Liver (tissue), 9 donors: ENCODE data around the gene FLOT1. TPM values are rescaled to one million over a fixed set of nuclear protein-coding genes. Genes with fewer than 3 reads are reported as not detected.

Experiments
- DNase-seq: peaks from one replicate; pipeline ENCODE4 v3.0.0-alpha.2; 2017; ENCODE audit warnings: low spot score
- H3K27ac ChIP-seq, 2 donors: one replicate each; pipeline ENCODE4 v1.7.0; 2013; ENCODE audit warnings: inconsistent platforms in 2 of 2, low read length in 2 of 2, control low read depth in 1 of 2, low read depth in 1 of 2, mild to moderate bottlenecking in 1 of 2
- H3K27me3 ChIP-seq, 4 donors: one replicate each; pipeline versions ENCODE4 v1.6.1 to v1.7.0; 2013; ENCODE audit warnings: low read length in 3 of 4, inconsistent platforms in 1 of 4, mild to moderate bottlenecking in 1 of 4, moderate library complexity in 1 of 4; ENCODE audit not compliant: control insufficient read depth in 4 of 4, insufficient read depth in 4 of 4
- H3K36me3 ChIP-seq, 4 donors: one replicate each; pipeline versions ENCODE4 v1.6.1 to v1.7.0; 2013; ENCODE audit warnings: low read length in 3 of 4, mild to moderate bottlenecking in 3 of 4, low read depth in 1 of 4, moderate library complexity in 1 of 4; ENCODE audit not compliant: control insufficient read depth in 4 of 4, insufficient read depth in 3 of 4
- H3K4me1 ChIP-seq, 4 donors: one replicate each; pipeline versions ENCODE4 v1.6.1 to v1.7.0; 2013; ENCODE audit warnings: low read length in 3 of 4, mild to moderate bottlenecking in 3 of 4, moderate library complexity in 1 of 4; ENCODE audit not compliant: control insufficient read depth in 4 of 4, insufficient read depth in 4 of 4
- H3K4me3 ChIP-seq, 3 donors: one replicate each; pipeline versions ENCODE4 v1.6.1 to v1.7.0; 2013; ENCODE audit warnings: low read length in 3 of 3, control low read depth in 1 of 3, low read depth in 1 of 3, mild to moderate bottlenecking in 1 of 3
- H3K9ac ChIP-seq, 2 donors: one replicate each; pipeline ENCODE4 v1.7.0; 2013; ENCODE audit warnings: low read length in 2 of 2, mild to moderate bottlenecking in 2 of 2, moderate library complexity in 2 of 2, control low read depth in 1 of 2, low read depth in 1 of 2
- H3K9me3 ChIP-seq, 4 donors: one replicate each; pipeline versions ENCODE4 v1.6.1 to v1.7.0; 2013; ENCODE audit warnings: low read length in 3 of 4; ENCODE audit not compliant: control insufficient read depth in 4 of 4
- CTCF ChIP-seq: fragments of 150-350 bp; IDR thresholded peaks from 2 replicates; pipeline ENCODE4 v1.5.1; 2017; ENCODE audit warnings: improper control_type of control experiment, low read depth, low read length; ENCODE audit not compliant: missing input control
- FOXA1 ChIP-seq: IDR thresholded peaks from 2 replicates; pipeline ENCODE4 v1.6.1; 2016; ENCODE audit warnings: antibody characterized with exemption
- GABPA ChIP-seq, 2 donors: IDR thresholded peaks in 1 of 2; conservative IDR thresholded peaks in 1 of 2; 2 replicates each; pipeline ENCODE4 v1.6.1; 2016; ENCODE audit warnings: antibody characterized with exemption in 2 of 2, mild to moderate bottlenecking in 1 of 2, moderate library complexity in 1 of 2
- MAX ChIP-seq: IDR thresholded peaks from 2 replicates; pipeline ENCODE4 v1.6.1; 2016; ENCODE audit warnings: antibody characterized with exemption
- NR2F2 ChIP-seq: IDR thresholded peaks from 2 replicates; pipeline ENCODE4 v1.6.1; 2016; ENCODE audit warnings: antibody characterized with exemption
- RAD21 ChIP-seq, 2 donors: IDR thresholded peaks; 2 replicates each; pipeline ENCODE4 v1.6.1; 2016; ENCODE audit warnings: antibody characterized with exemption in 2 of 2, mild to moderate bottlenecking in 2 of 2
- RXRA ChIP-seq, 2 donors: IDR thresholded peaks; 2 replicates each; pipeline ENCODE4 v1.6.1; 2017 to 2018; ENCODE audit warnings: antibody characterized with exemption in 2 of 2, mild to moderate bottlenecking in 1 of 2
- YY1 ChIP-seq: IDR thresholded peaks from 2 replicates; pipeline ENCODE4 v1.6.1; 2016; ENCODE audit warnings: antibody characterized with exemption, mild to moderate bottlenecking
- WGBS: extraction: QIAGEN DNeasy Blood & Tissue Kit; methylation state at CpG from one replicate; pipeline ENCODE4 v1.1.7; 2013; 5-methylcytosine and 5-hydroxymethylcytosine counted together
- polyA plus RNA-seq, 2 donors: library from polyadenylated mRNA; stranded (reverse) in 1 of 2; unstranded in 1 of 2; fragments of 200-250 nt in 1 of 2; fragments of >200 nt in 1 of 2; fragmentation: Nextera tagmentation in 1 of 2; extraction: Ambion mirVana in 1 of 2; gene quantifications; one replicate each; pipeline versions ENCODE4 v1.2.1 to v1.2.3, GENCODE V29; 2013 to 2015
- total RNA-seq, 2 donors: library from RNA; depleted of rRNA; stranded (reverse); fragments of >200 nt; gene quantifications; one replicate each; pipeline ENCODE4 v1.2.3, GENCODE V29; 2014
- donor health status: healthy.
- donor health status: healthy.
- donor health status: healthy.
- donor health status: healthy.
- donor health status: healthy.

The FLOT1 gene
- total and polyA plus RNA-seq, 4 donors: 38.6 to 99.8 (median 59.5) TPM

GRCh38 chr6:30735668-30736314 is 6.7 kb downstream of the FLOT1 start (continued):
- TF ChIP-seq CTCF: no peak

GRCh38 chr6:30732237-30732943 is 10.1 kb downstream of the FLOT1 start:
- DNase-seq: no peak
- no peak overlapping the region for H3K4me3 ChIP-seq
- 94% methylated on average over 12 of the region's 12 CpGs for WGBS

GRCh38 chr6:30730601-30731435 is 11.7 kb downstream of the FLOT1 start:
- H3K27ac ChIP-seq: no peak overlapping the region
- H3K4me1 ChIP-seq: peaks cover 0 to 10% (median 5%) of the 10 kb centered on the region in 4 donors
- TF ChIP-seq RXRA (IDR thresholded peaks at IDR 0.05): peak in 1 of 2 donors; percentile 47
- no peak for TF ChIP-seq NR2F2
- peak; percentile 85 to 91 for TF ChIP-seq RAD21 (IDR thresholded peaks at IDR 0.05)
- TF ChIP-seq CTCF: peak; percentile 82
- no peaks in the 10 kb centered on the region for H3K27me3 ChIP-seq
- peaks cover 14 to 49% (median 35%) of the 10 kb centered on the region in 4 donors for H3K36me3 ChIP-seq
- DNase-seq: peak; percentile 77
- H3K4me3 ChIP-seq: no peak overlapping the region
- no peak overlapping the region for H3K9ac ChIP-seq
- 32% methylated on average over 30 of the region's 30 CpGs for WGBS
- H3K9me3 ChIP-seq: no peaks in the 10 kb centered on the region

More at GRCh38 chr6:30732237-30732943, 10.1 kb downstream of the FLOT1 start:
- TF ChIP-seq MAX (no peak), YY1 (no peak), RAD21 (IDR thresholded peaks at IDR 0.05) (no peak), GABPA (IDR thresholded peaks at IDR 0.05 in 1 of 2, conservative IDR thresholded peaks at IDR 0.05 in 1 of 2) (no peak), FOXA1 (no peak)
- Histone ChIP-seq H3K9ac (no peak overlapping the region), H3K27ac (no peak overlapping the region), H3K9me3 (no peaks in the 10 kb centered on the region), H3K36me3 (peaks cover 14 to 49% (median 36%) of the 10 kb centered on the region in 4 donors), H3K27me3 (no peaks in the 10 kb centered on the region), H3K4me1 (peaks cover 0 to 10% (median 5%) of the 10 kb centered on the region in 4 donors)
